OCI-LY7 (cell line): ENCODE measurements around the gene HEG1. TPM values are rescaled to one million over a fixed set of nuclear protein-coding genes. Genes with fewer than 3 reads are reported as not detected.

Experiments used
- BruUV-seq: library from RNA; stranded (reverse); fragments of 400-500 nt; replicated peaks from 2 replicates; lab custom pipeline; 2021; lab: Mats Ljungman, UMichigan
- CTCF ChIA-PET: fragments of 300-600 bp; sonication (Branson Sonifier 250); formaldehyde crosslinking; loops from one replicate; lab custom pipeline; 2022; ENCODE audit warnings: antibody characterized with exemption; ENCODE audit not compliant: unreplicated experiment; lab: Charles Lee
- POLR2A ChIA-PET: fragments of 300-600 bp; sonication (Branson Sonifier 250); formaldehyde crosslinking; loops from one replicate; lab custom pipeline; 2022; ENCODE audit warnings: antibody characterized with exemption; lab: Charles Lee
- DNase-seq: peaks from one replicate; pipeline ENCODE4 v3.0.0-alpha.2; 2015; ENCODE audit warnings: low spot score
- H2AFZ ChIP-seq: fragments of 200-600 bp; sonication (generic), shearing (Covaris generic); 2 replicates; pipeline ENCODE4 v1.6.1; 2014; ENCODE audit warnings: mild to moderate bottlenecking, antibody characterized with exemption, low read length, moderate library complexity
- H3K27ac ChIP-seq: fragments of 200-600 bp; sonication (generic); 2 replicates; pipeline ENCODE4 v1.5.1; 2014; ENCODE audit warnings: mixed run types, low read depth, mild to moderate bottlenecking, moderate library complexity, low read length, inconsistent platforms; ENCODE audit not compliant: poor library complexity, severe bottlenecking
- H3K36me3 ChIP-seq: fragments of 200-600 bp; sonication (generic); 2 replicates; pipeline ENCODE4 v1.6.1; 2014; ENCODE audit warnings: mild to moderate bottlenecking, antibody characterized with exemption, low read length, moderate library complexity, mixed read lengths; ENCODE audit not compliant: insufficient read depth
- H3K4me1 ChIP-seq: fragments of 200-600 bp; sonication (generic); 2 replicates; pipeline ENCODE4 v1.5.1; 2014; ENCODE audit warnings: mild to moderate bottlenecking, low read length; ENCODE audit not compliant: insufficient read depth, poor library complexity, severe bottlenecking
- H3K4me2 ChIP-seq: fragments of 200-600 bp; sonication (generic); 2 replicates; pipeline ENCODE4 v1.6.1; 2014; ENCODE audit warnings: mild to moderate bottlenecking, low read length
- H3K4me3 ChIP-seq: fragments of 200-600 bp; sonication (generic); 2 replicates; pipeline ENCODE4 v1.5.1; 2014; ENCODE audit warnings: mild to moderate bottlenecking, low read depth, low read length; ENCODE audit not compliant: poor library complexity, severe bottlenecking
- H3K79me2 ChIP-seq: fragments of 200-600 bp; sonication (generic); 2 replicates; pipeline ENCODE4 v1.6.1; 2016; ENCODE audit warnings: low read depth, mild to moderate bottlenecking, low read length, moderate library complexity, mixed read lengths; ENCODE audit not compliant: insufficient read depth
- H3K9me2 ChIP-seq: fragments of 200-600 bp; sonication (generic); 2 replicates; pipeline ENCODE4 v1.6.1; 2016; ENCODE audit warnings: mild to moderate bottlenecking, low read length, mixed read lengths; ENCODE audit not compliant: insufficient read depth
- H3K9me3 ChIP-seq: fragments of 200-600 bp; sonication (generic); 2 replicates; pipeline ENCODE4 v1.6.1; 2014; ENCODE audit warnings: mild to moderate bottlenecking, mixed run types, low read length, mixed read lengths
- H4K20me1 ChIP-seq: fragments of 200-600 bp; sonication (generic); 2 replicates; pipeline ENCODE4 v1.6.1; 2014; ENCODE audit warnings: mild to moderate bottlenecking, antibody characterized with exemption, low read length, moderate library complexity, mixed read lengths; ENCODE audit not compliant: insufficient read depth
- CTCF ChIP-seq: fragments of 200-600 bp; sonication (generic); conservative IDR thresholded peaks from 2 replicates; pipeline ENCODE4 v1.5.1; 2014; ENCODE audit warnings: mild to moderate bottlenecking, antibody characterized with exemption, low read length, moderate library complexity, mixed read lengths
- EZH2phosphoT487 ChIP-seq: fragments of 200-600 bp; sonication (generic); IDR thresholded peaks from 2 replicates; pipeline ENCODE4 v1.6.1; 2018; ENCODE audit warnings: low read depth, borderline replicate concordance, mild to moderate bottlenecking, mixed run types, antibody characterized with exemption, low read length, moderate library complexity, mixed read lengths
- intact Hi-C: fragments of 100-400 bp; cut with micrococcal nuclease; formaldehyde crosslinking; loops from one replicate; pipeline ENCODE4 v1.10.0; 2022; ENCODE audit not compliant: unreplicated experiment
- small RNA-seq: library from RNA; depleted of rRNA; stranded (forward); fragments of <200 nt; gene quantifications from one replicate; pipeline ENCODE3, GENCODE V24; 2014
- total RNA-seq, 2 experiments: library from RNA; depleted of rRNA in 1 of 2; stranded (reverse); fragments of >200 nt in 1 of 2; shearing (Covaris generic) in 1 of 2; gene quantifications; 2 replicates each; pipeline ENCODE4 v1.2.3, GENCODE V29; 2014 to 2022

HEG1 gene
- total RNA-seq, 2 experiments from 2014 or later, result 2.4 to 6.0 TPM

- BruUV-seq, result no TSS peak
- POLR2A ChIA-PET, result interaction anchor here (1.1 kb wide), 1 partner anchor 12 kb away, joined by 3 read pairs; no protein-coding TSS in a partner anchor
These were observed 137.3 kb downstream of the HEG1 start for GRCh38 chr3:124918524-124918923.

GRCh38 chr3:124916837-124917409 lies 138.9 kb downstream of the HEG1 start:
- ChIA-PET POLR2A (no interaction called here), CTCF (no interaction called here)
- H3K4me2 ChIP-seq, result no peak overlapping the region
- H3K36me3 ChIP-seq, result no peaks in the 10 kb centered on the region
- H3K4me3 ChIP-seq, result no peak overlapping the region
- no peaks in the 10 kb centered on the region for H3K79me2 ChIP-seq
- no peaks in the 10 kb centered on the region for H4K20me1 ChIP-seq
- BruUV-seq, result no TSS peak
- H3K9me2 ChIP-seq, result no peaks in the 10 kb centered on the region
- no peaks in the 10 kb centered on the region for H3K4me1 ChIP-seq
- H2AFZ ChIP-seq, result no peak overlapping the region
- intact Hi-C loops, result no loop called here
- TF ChIP-seq EZH2phosphoT487 (no peak), CTCF (no peak)
- no peaks in the 10 kb centered on the region for H3K9me3 ChIP-seq
- H3K27ac ChIP-seq, result no peak overlapping the region
- no peak for DNase-seq

More at GRCh38 chr3:124918524-124918923, 137.3 kb downstream of the HEG1 start:
- H3K79me2 ChIP-seq, result no peaks in the 10 kb centered on the region
- H4K20me1 ChIP-seq, result no peaks in the 10 kb centered on the region
- H3K4me2 ChIP-seq, result no peak overlapping the region
- intact Hi-C loops, result no loop called here
- no peak overlapping the region for H3K4me3 ChIP-seq
- H3K4me1 ChIP-seq, result no peaks in the 10 kb centered on the region
- TF ChIP-seq CTCF, result no peak
- TF ChIP-seq EZH2phosphoT487, result no peak
- no peaks in the 10 kb centered on the region for H3K9me3 ChIP-seq
- no peaks in the 10 kb centered on the region for H3K9me2 ChIP-seq
- no peaks in the 10 kb centered on the region for H3K36me3 ChIP-seq
- H2AFZ ChIP-seq, result no peak overlapping the region
- CTCF ChIA-PET, result no interaction called here
- no peak for DNase-seq
- H3K27ac ChIP-seq, result no peak overlapping the region

Small RNA genes lying within 50 kb of the gene (small RNA-seq; reads per million reads assigned to genes)
- gene RNA5SP137, result not detected

Other genes starting within 250 kb of the HEG1 start
- not detected in 2 replicates for gene ITGB5, start 168.6 kb downstream of the HEG1 start, total RNA-seq (2014; rRNA removed; shearing (Covaris generic))
- gene ITGB5, start 168.6 kb downstream of the HEG1 start, total RNA-seq (2022), result not detected in 2 replicates
- gene MUC13, start 121.2 kb downstream of the HEG1 start, total RNA-seq (2014; rRNA removed; shearing (Covaris generic)), result not detected in 2 replicates
- not detected in 2 replicates for gene MUC13, start 121.2 kb downstream of the HEG1 start, total RNA-seq (2022)
- gene SLC12A8, start 156.8 kb upstream of the HEG1 start, total RNA-seq (2014; rRNA removed; shearing (Covaris generic)), result 0.13 and 1.0 TPM in 2 replicates
- 0.84 and 0.94 TPM in 2 replicates for gene SLC12A8, start 156.8 kb upstream of the HEG1 start, total RNA-seq (2022)